Right lobe of liver (tissue), 6 donors: ENCODE results near the gene ERC2. TPM values are rescaled to one million over a fixed set of nuclear protein-coding genes. Genes with fewer than 3 reads are reported as not detected.

Experiments used
- ATAC-seq, 4 donors: fragments of 200-7000 bp; cut with Tn5 transposase; one replicate each; pipeline ENCODE4 v1.9.1; 2020; ENCODE audit warnings: mild to moderate bottlenecking in 4 of 4, moderate library complexity in 4 of 4
- DNase-seq, 3 donors: peaks; one replicate each; pipeline ENCODE4 v3.0.0-alpha.2; 2020
- H3K27ac ChIP-seq, 3 donors: fragments of 200-600 bp; one replicate each; pipeline ENCODE4 v1.8.0; 2022
- H3K27me3 ChIP-seq, 2 donors: fragments of 200-600 bp; one replicate each; pipeline ENCODE4 v1.8.0; 2022
- H3K36me3 ChIP-seq, 4 donors: fragments of 200-600 bp; sonication (generic) in 1 of 4; one replicate each; pipeline versions ENCODE4 v1.5.1 to v1.8.0; 2017 to 2022; ENCODE audit warnings: control low read depth in 1 of 4
- H3K4me1 ChIP-seq, 4 donors: fragments of 200-600 bp; sonication (generic) in 1 of 4; one replicate each; pipeline versions ENCODE4 v1.5.1 to v1.8.0; 2017 to 2022; ENCODE audit warnings: control low read depth in 1 of 4
- H3K4me3 ChIP-seq, 3 donors: fragments of 200-600 bp; one replicate each; pipeline ENCODE4 v1.8.0; 2022
- H3K9me3 ChIP-seq, 4 donors: fragments of 200-600 bp; sonication (generic) in 1 of 4; one replicate each; pipeline versions ENCODE4 v1.5.1 to v1.8.0; 2017 to 2022; ENCODE audit warnings: control low read depth in 1 of 4
- POLR2A ChIP-seq: fragments of 450-650 bp; IDR thresholded peaks from one replicate; pipeline ENCODE4 v1.6.1; 2017; ENCODE audit warnings: antibody characterized with exemption, mild to moderate bottlenecking
- WGBS: methylation state at CpG from one replicate; pipeline ENCODE4 v1.1.6; 2018; ENCODE audit warnings: low coverage, low lambda C conversion rate; ENCODE audit not compliant: insufficient coverage; ENCODE audit errors: missing lambda C conversion rate; 5-methylcytosine and 5-hydroxymethylcytosine counted together
- intact Hi-C, 2 donors: fragments of 100-400 bp; cut with DNase I; formaldehyde crosslinking; loops; one replicate each; pipeline versions ENCODE4 v1.11.2 to v1.14.1; 2022
- total RNA-seq, 6 experiments: library from RNA; depleted of rRNA in 2 of 6; stranded (reverse); fragments of >200 nt in 2 of 6; fragmentation: NEBNext Ultra II Directional in 3 of 6; extraction: Animal tissue kit (Norgen Biotek cat#: 25700) in 3 of 6; gene quantifications; one replicate each; pipeline versions ENCODE4 v1.1.0 to v1.2.4, GENCODE V29; 2016 to 2023
- TF ChIP-seq, protein P1 (sequence below), 4 donors: fragments of 200-600 bp in 3 of 4; fragments of 450-650 bp in 1 of 4; IDR thresholded peaks; one replicate each; pipeline versions ENCODE4 v1.5.1 to v1.8.0; 2016 to 2022; ENCODE audit warnings: antibody characterized with exemption in 4 of 4, mild to moderate bottlenecking in 2 of 4
- donor health status: DM: no; HTN: yes; CAD: no.
- donor health status: DM: no; HTN: no; CAD: no.
- donor health status: DM: no; HTN: no; CAD: no.
- donor health status: DM: no; HTN: yes; CAD: no.
- donor health status: DM: no; HTN: yes; CAD: no.

Gene ERC2
- total RNA-seq, 6 experiments from 2014 or later, result not detected

DNA sequence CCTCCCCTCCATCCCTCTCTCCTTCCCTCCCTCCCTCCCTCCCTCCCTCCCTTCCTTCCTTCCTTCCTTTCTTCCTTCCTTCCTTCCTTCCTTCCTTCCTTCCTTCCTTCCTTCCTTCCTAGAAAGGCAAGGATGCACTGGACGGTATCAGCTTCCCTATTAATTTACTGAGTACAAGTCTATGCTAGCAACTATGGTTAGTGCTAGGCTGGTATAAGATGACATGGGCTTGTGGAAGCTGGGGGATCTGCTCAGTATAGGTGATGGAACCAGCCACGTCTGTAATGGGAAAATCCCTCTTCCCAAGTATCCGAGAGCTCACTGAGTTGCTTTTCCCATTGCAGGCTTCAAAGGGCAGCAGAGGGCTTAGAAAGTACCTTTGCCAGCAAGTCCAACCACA lies 884.8 kb downstream of the ERC2 start:
- ATAC-seq (no peak), DNase-seq (no peak)
- Histone ChIP-seq H3K9me3 (peaks cover 0 to under 1% (median 0%) of the 10 kb centered on the region in 4 donors), H3K4me3 (no peak overlapping the region), H3K27ac (no peak overlapping the region), H3K4me1 (peaks cover 0 to 21% (median 2%) of the 10 kb centered on the region in 4 donors), H3K27me3 (no peaks in the 10 kb centered on the region), H3K36me3 (no peaks in the 10 kb centered on the region)
- TF ChIP-seq POLR2A, result no peak
- TF ChIP-seq, protein P1, sequence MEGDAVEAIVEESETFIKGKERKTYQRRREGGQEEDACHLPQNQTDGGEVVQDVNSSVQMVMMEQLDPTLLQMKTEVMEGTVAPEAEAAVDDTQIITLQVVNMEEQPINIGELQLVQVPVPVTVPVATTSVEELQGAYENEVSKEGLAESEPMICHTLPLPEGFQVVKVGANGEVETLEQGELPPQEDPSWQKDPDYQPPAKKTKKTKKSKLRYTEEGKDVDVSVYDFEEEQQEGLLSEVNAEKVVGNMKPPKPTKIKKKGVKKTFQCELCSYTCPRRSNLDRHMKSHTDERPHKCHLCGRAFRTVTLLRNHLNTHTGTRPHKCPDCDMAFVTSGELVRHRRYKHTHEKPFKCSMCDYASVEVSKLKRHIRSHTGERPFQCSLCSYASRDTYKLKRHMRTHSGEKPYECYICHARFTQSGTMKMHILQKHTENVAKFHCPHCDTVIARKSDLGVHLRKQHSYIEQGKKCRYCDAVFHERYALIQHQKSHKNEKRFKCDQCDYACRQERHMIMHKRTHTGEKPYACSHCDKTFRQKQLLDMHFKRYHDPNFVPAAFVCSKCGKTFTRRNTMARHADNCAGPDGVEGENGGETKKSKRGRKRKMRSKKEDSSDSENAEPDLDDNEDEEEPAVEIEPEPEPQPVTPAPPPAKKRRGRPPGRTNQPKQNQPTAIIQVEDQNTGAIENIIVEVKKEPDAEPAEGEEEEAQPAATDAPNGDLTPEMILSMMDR (IDR thresholded peaks at IDR 0.05), result no peak
- 69% methylated on average over 3 of the region's 3 CpGs for WGBS
- intact Hi-C loops, result no loop called here

DNA sequence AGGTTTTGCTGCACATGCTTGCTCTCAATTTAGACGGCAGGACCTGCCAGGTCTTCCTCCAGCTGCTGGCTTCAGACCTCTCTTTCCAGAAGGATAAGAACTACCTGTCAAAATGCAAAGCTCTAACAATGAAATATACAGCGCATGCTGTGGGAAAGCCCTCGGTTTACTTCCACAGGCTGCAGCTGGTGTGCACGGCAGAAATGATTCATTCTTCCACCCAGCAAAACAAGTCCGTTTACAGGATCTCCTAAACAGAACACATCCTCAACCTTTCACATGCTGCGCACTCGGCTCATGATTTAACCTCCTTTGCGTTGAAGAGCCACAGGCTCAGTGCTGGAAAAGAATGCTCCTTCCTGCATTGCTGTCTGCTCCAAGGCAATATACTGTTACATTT lies 888.8 kb downstream of the ERC2 start:
- Histone ChIP-seq H3K27ac (no peak overlapping the region), H3K27me3 (no peaks in the 10 kb centered on the region), H3K4me3 (no peak overlapping the region), H3K9me3 (peaks cover 0 to 3% (median 0%) of the 10 kb centered on the region in 4 donors), H3K36me3 (no peaks in the 10 kb centered on the region), H3K4me1 (no peaks in the 10 kb centered on the region)
- TF ChIP-seq, protein P1 (IDR thresholded peaks at IDR 0.05), result no peak
- no peak for TF ChIP-seq POLR2A
- no peak for ATAC-seq
- DNase-seq, result no peak
- intact Hi-C loops, result no loop called here
- 60% methylated on average over 5 of the region's 8 CpGs for WGBS

DNA sequence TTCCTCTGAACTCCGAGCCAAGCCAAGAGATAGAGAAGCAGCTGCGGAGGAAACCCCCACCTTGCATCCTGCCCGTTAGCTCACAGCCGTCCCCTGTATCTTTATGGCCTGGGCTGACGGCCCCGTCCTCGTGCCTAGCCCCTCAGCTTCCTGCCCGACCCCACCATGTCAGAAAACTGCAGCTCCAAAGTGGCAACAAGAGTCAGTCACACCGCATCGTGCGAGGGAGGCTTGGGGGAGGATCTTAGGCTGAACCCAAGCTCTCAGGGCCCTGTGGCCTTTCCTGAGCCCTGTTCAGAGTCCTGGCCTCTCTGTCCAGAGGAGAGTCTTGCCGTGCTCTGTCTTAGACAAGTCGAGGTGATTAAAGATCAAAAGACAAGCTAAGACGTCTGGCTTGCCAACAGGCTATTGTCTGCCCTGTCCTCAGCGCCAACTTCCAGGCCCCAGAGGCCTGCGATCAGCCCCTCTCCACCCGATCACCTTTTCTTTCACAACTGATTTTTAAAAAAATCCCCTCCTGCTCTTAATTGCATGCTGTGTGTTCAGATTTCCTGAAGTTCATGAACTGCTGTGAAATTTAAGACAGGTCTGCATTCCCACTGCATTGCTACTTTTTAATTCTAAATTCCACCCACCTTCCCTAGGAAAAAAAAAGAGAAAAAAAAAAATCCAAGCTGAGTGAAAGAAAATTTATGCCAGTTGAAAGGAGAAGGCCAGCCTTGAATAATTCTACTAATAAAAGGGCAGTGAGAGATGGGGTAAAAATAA lies 891.5 kb downstream of the ERC2 start:
- Histone ChIP-seq H3K27me3 (no peaks in the 10 kb centered on the region), H3K4me3 (no peak overlapping the region), H3K9me3 (peaks cover 0 to 3% (median 0%) of the 10 kb centered on the region in 4 donors), H3K27ac (no peak overlapping the region), H3K4me1 (no peaks in the 10 kb centered on the region), H3K36me3 (no peaks in the 10 kb centered on the region)
- no peak for TF ChIP-seq POLR2A
- TF ChIP-seq, protein P1 (IDR thresholded peaks at IDR 0.05), result no peak
- ATAC-seq (no peak), DNase-seq (no peak)
- 74% methylated on average over 10 of the region's 17 CpGs for WGBS
- intact Hi-C loops, result no loop called here

DNA sequence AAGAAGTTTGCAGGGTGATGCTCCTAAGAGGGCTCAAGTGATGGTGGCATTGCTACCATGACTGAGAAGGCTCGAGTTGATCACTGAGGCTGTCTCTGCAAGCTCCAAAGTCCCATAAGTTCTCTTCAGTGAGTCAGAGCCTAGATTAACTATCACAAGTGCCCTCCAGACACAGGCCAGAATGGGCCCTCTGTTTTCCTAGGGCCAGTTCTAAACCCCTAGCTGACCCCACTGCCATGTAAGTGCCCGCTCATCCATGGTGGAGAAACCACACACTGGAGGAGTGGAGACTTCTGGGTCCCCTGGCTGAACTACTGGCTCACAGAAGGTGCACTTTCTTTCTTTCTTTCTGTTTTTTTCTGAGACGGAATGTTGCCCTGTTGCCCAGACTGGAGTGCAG lies 893.6 kb downstream of the ERC2 start:
- Histone ChIP-seq H3K4me1 (no peaks in the 10 kb centered on the region), H3K9me3 (peaks cover 0 to 3% (median 0%) of the 10 kb centered on the region in 4 donors), H3K27ac (no peak overlapping the region), H3K4me3 (no peak overlapping the region), H3K36me3 (no peaks in the 10 kb centered on the region), H3K27me3 (no peaks in the 10 kb centered on the region)
- no peak for TF ChIP-seq POLR2A
- TF ChIP-seq, protein P1 (IDR thresholded peaks at IDR 0.05), result no peak
- 94% methylated on average over 3 of the region's 3 CpGs for WGBS
- no peak for DNase-seq
- intact Hi-C loops, result no loop called here
- no peak for ATAC-seq
